ENCODE data around the gene OR2AJ1. TPM values are rescaled to one million over a fixed set of nuclear protein-coding genes. Genes with fewer than 3 reads are reported as not detected.

The OR2AJ1 gene, protein sequence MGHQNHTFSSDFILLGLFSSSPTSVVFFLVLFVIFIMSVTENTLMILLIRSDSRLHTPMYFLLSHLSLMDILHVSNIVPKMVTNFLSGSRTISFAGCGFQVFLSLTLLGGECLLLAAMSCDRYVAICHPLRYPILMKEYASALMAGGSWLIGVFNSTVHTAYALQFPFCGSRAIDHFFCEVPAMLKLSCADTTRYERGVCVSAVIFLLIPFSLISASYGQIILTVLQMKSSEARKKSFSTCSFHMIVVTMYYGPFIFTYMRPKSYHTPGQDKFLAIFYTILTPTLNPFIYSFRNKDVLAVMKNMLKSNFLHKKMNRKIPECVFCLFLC
- not detected in 2 replicates for total RNA-seq

- DNase-seq (ENCODE audit: low read depth in 2 of 2), result no peak
Measured at GRCh38 chr1:247924868-247925267, at the start of gene OR2AJ1. Gene OR2AJ1 (plus strand): TSS chr1:247924889. CDS start chr1:247933769, 8,880 bp downstream.

- DNase-seq (ENCODE audit: low read depth in 2 of 2), result no peak
Measured at GRCh38 chr1:247883346-247883745, 41.3 kb upstream of the OR2AJ1 start.

DNA sequence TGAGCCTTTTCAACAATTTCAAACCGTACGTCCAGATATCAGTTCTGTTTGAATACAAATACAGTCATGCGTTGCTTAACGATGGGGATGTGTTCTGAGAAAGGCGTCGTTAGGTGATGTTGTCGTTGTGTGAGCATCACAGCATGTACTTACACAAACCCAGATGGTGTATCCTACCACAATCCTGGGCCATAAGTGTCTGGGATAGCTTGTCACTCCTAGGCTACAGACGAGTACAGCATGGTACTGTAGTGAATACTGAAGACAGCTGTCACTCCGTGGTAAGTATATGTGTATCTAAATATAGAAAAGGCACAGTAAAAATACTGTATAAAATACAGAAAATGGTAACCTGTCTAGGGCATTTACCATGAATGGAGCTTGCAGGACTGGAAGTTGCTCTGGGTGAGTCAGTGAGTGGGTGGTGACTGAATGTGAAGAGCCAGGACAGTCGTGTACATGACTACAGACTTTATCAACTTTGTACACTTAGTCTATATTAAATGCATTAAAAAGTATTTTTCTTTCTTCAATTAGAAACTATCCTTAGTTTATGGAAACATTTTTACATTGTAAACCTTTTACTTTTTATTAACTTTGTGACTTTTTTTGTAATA is 39.8 kb upstream of the OR2AJ1 start:
- no peak for DNase-seq (ENCODE audit: low read depth in 2 of 2)

GRCh38 chr1:247895163-247895637 is 29.5 kb upstream of the OR2AJ1 start, which contains the start of gene OR2W3:
Gene OR2W3 (plus strand): TSS chr1:247895587. CDS start chr1:247895587, 0 bp downstream.
- DNase-seq (ENCODE audit: low read depth in 2 of 2), result no peak

- DNase-seq (ENCODE audit: low read depth in 2 of 2), result no peak
Measured at GRCh38 chr1:247895976-247896375, 28.7 kb upstream of the OR2AJ1 start.

GRCh38 chr1:247904122-247904521 is 20.6 kb upstream of the OR2AJ1 start:
- no peak for DNase-seq (ENCODE audit: low read depth in 2 of 2)

GRCh38 chr1:247905181-247905580 is 19.5 kb upstream of the OR2AJ1 start:
- DNase-seq (ENCODE audit: low read depth in 2 of 2), result no peak

GRCh38 chr1:247905910-247906503 is 18.7 kb upstream of the OR2AJ1 start:
- no peak for DNase-seq (ENCODE audit: low read depth in 2 of 2)

GRCh38 chr1:247906504-247907047 is 18.1 kb upstream of the OR2AJ1 start:
- peak in 1 of 2 donors; percentile 26 for DNase-seq (ENCODE audit: low read depth in 2 of 2)

DNA sequence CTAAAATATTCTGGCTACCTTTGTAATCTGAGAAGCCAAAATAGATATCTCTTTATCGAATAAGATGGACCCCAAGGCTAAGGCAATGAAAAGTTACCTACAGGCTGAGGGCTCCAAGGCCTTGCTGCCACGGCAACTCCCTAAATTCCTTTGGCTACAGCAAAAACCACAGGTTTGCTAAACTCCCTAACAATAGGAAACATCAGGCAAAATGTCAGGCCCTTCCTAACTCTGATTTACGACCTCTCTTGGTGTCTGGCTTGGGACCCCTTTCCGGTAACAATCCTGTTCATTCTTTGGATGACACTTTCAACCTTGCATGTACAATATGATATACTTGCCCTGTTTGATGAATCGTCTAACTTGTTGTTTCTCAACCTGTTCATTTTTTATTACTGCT is 15.9 kb upstream of the OR2AJ1 start:
- DNase-seq (ENCODE audit: low read depth in 2 of 2), result no peak

GRCh38 chr1:247913786-247914185 is 10.9 kb upstream of the OR2AJ1 start:
- no peak for DNase-seq (ENCODE audit: low read depth in 2 of 2)

DNA sequence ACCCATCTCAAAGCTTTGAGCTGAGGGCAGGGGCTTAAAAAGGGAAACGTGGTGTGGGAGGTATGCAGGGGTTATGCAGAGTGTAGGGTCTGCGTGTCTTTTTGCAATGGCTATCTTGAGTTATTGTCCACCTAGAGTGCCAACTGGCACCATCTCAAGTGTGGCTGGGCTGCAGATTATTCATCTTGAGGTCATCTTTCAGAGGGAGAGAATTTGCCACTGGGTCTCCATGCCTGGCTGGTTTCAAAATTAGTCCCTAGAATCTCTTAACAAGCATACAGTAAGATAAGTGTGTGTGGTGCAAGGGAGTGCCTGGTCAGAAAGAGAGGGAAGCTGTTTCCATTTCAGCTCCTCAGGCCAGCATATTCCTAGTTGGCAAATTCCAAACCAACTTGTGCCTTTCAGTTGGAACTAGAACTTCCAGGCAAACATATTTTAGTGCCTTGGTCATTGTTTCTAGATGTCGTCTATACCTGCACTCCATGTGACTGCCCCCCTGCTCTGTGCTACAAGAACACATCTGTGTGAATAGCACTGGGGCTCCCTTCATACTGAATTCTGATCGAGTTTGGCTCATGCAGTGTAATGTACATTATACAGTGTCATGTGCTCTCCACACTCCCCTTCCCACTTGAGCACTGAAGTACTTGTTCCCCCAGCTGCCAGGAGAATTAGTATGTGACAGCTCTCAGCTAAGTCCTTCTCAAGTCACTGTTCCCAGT is 9.6 kb upstream of the OR2AJ1 start:
- DNase-seq (ENCODE audit: low read depth in 2 of 2), result no peak

GRCh38 chr1:247919952-247920351 is 4.7 kb upstream of the OR2AJ1 start, which contains the start of gene OR2T8:
Gene OR2T8 (plus strand): TSS chr1:247920252. CDS start chr1:247921018, 766 bp downstream.
- DNase-seq (ENCODE audit: low read depth in 2 of 2), result no peak

DNA sequence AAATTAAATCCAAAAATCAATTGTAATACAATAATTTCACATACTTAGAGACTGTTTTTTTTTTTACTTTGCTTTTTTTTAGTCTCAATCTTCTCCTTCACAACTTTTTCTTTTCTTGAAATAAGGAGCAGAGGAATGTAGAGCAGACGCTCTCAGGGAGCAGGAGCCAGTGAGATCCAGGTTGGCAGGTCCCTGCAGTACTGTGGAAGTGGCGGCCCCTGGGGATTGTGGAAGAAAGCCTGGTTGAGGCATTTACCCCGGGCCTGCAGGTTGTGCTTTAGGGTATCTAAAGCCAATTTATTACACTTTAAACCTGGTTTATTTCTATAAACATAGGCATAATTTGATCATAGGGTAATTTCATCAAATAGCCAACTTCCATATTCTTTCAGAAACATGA is 748 bp upstream of the OR2AJ1 start:
- no peak for DNase-seq (ENCODE audit: low read depth in 2 of 2)

- no peak for DNase-seq (ENCODE audit: low read depth in 2 of 2)
Measured at GRCh38 chr1:247933989-247934388, 9.3 kb downstream of the OR2AJ1 start.

GRCh38 chr1:247935781-247936180 is 11.1 kb downstream of the OR2AJ1 start:
- DNase-seq (ENCODE audit: low read depth in 2 of 2), result no peak

GRCh38 chr1:247936415-247936814 is 11.7 kb downstream of the OR2AJ1 start:
- no peak for DNase-seq (ENCODE audit: low read depth in 2 of 2)

DNA sequence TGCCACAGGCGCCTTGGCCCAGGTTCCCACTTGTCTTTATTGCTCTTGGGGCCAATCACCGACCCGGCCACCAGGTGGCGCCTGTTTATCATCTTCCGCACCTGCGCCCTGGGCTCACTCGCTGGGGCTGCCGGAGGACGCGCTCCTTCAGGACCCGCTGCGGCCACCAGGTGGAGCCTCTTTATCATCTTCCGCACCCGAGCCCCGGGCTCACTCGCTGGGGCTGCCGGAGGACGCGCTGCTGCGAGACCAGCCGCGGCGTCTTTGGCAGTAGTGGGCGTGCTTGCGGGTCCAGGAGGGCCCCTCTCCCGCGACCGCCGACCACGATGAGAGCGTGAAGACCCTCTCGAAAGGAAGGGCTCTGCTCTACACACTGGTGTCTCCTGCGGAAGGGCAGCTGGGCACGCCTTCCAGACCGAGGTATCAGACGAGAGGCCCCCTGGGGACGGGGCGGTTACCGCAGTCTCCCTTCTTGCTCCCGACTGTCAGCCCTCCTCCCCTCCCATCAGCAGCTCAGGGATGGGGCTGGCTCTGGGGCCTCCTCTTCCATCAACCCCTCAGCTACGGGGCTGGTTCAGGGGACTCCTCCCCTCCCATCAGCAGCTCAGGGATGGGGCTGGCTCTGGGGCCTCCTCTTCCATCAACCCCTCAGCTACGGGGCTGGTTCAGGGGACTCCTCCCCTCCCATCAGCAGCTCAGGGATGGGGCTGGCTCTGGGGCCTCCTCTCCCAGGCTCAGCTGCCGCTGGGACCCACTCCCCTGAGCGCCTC is 12.5 kb downstream of the OR2AJ1 start:
- peak; percentile 5 to 19 for DNase-seq (ENCODE audit: low read depth in 2 of 2)

DNA sequence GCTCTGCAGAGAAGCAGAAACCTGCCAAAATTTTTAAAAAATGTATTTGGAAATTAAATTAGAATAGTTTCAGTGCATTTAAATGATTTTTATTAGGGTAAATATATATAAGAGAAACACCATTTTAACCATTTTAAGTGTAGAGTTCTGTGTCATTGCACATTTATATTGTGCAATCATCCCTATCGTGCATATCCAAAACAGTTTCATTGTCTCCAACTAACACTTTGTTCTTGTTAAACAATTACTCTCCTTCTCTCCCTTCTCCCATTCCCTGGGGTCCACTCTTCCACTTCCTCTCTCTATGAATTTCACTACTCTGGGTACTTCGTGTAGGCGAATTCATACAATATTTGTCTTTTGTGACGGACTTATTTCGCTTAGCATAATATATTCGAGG is 17.9 kb downstream of the OR2AJ1 start:
- DNase-seq (ENCODE audit: low read depth in 2 of 2), result no peak

GRCh38 chr1:247948558-247948957 is 23.9 kb downstream of the OR2AJ1 start, which contains the start of gene OR2L8:
Gene OR2L8 (plus strand): TSS chr1:247948858. CDS start chr1:247948858, 0 bp downstream.
- DNase-seq (ENCODE audit: low read depth in 2 of 2), result no peak

GRCh38 chr1:247953408-247953807 is 28.7 kb downstream of the OR2AJ1 start:
- DNase-seq (ENCODE audit: low read depth in 2 of 2), result no peak

Measured in dermis microvascular lymphatic vessel endothelial cell (primary cell).